A549 (cell line): Measurements from ENCODE around the gene NRDE2. TPM values are rescaled to one million over a fixed set of nuclear protein-coding genes. Genes with fewer than 3 reads are reported as not detected.

ENCODE experiments used
- ATAC-seq, 2 experiments: fragments of 200-7000 bp in 1 of 2; fragments of >200 bp in 1 of 2; cut with Nextera tagmentation in 1 of 2; cut with Tn5 transposase in 1 of 2; 3 replicates each; pipeline versions ENCODE4 v1.8.0 to v1.9.1; 2018 to 2020; ENCODE audit warnings: mild to moderate bottlenecking in 1 of 2, moderate library complexity in 1 of 2
- CTCF ChIA-PET: fragments of 300-600 bp; sonication (Branson Sonifier 250); formaldehyde crosslinking; extraction: SDS; loops from one replicate; lab custom pipeline; 2021; ENCODE audit warnings: antibody characterized with exemption, inconsistent platforms; lab: Yijun Ruan, JAX
- POLR2A ChIA-PET: fragments of 350-600 bp; formaldehyde crosslinking; extraction: SDS; loops from one replicate; lab custom pipeline; 2021; ENCODE audit warnings: antibody characterized with exemption, inconsistent platforms; lab: Yijun Ruan, JAX
- DNase-seq, 2 experiments: peaks; one replicate each; pipeline versions ENCODE4 v3.0.0 to v3.0.0-alpha.2; 2011 to 2016; ENCODE audit warnings: low read depth in 1 of 2, low spot score in 1 of 2
- FAIRE-seq: peaks from 2 replicates; lab custom pipeline; 2011; peaks lifted over from hg19 to GRCh38; lab: Jason Lieb, UNC
- H3K27ac ChIP-seq, 2 experiments: fragments of >200 bp; sonication (Bioruptor Twin); formaldehyde crosslinking; 3 replicates each; pipeline ENCODE4 v1.5.1; 2016 to 2017
- H3K4me1 ChIP-seq: fragments of >200 bp; sonication (Bioruptor Twin); formaldehyde crosslinking; 3 replicates; pipeline ENCODE4 v1.6.1; 2016
- H3K4me2 ChIP-seq: fragments of >200 bp; sonication (Bioruptor Twin); formaldehyde crosslinking; 3 replicates; pipeline ENCODE4 v1.6.1; 2016
- H3K4me3 ChIP-seq: fragments of >200 bp; sonication (Bioruptor Twin); formaldehyde crosslinking; 3 replicates; pipeline ENCODE4 v1.5.1; 2016
- H3K9me3 ChIP-seq: fragments of >200 bp; sonication (Bioruptor Twin); formaldehyde crosslinking; 3 replicates; pipeline ENCODE4 v1.6.1; 2016
- CEBPB ChIP-seq, 2 experiments: fragments of >200 bp in 1 of 2; sonication (Bioruptor Twin) in 1 of 2; formaldehyde crosslinking in 1 of 2; IDR thresholded peaks; 2 replicates each; pipeline ENCODE4 v1.6.1; 2012 to 2016
- CHD2 ChIP-seq: fragments of 150-350 bp; IDR thresholded peaks from 2 replicates; pipeline ENCODE4 v1.6.1; 2014; ENCODE audit warnings: low read length; ENCODE audit not compliant: partially characterized antibody
- CTCF ChIP-seq: fragments of >200 bp; sonication (Bioruptor Twin); formaldehyde crosslinking; IDR thresholded peaks from 3 replicates; pipeline ENCODE4 v1.5.1; 2016
- ELK1 ChIP-seq: fragments of 150-350 bp; IDR thresholded peaks from 2 replicates; pipeline ENCODE4 v1.6.1; 2014; ENCODE audit warnings: low read depth, mild to moderate bottlenecking, low read length
- FOSB ChIP-seq: fragments of 250-450 bp; sonication (Bioruptor Pico); IDR thresholded peaks from 2 replicates; pipeline ENCODE4 v1.5.0; 2020; ENCODE audit warnings: mild to moderate bottlenecking, moderate library complexity
- FOSL2 ChIP-seq, 2 experiments: fragments of 450-650 bp in 1 of 2; fragments of >200 bp in 1 of 2; sonication (Bioruptor Twin) in 1 of 2; formaldehyde crosslinking; IDR thresholded peaks; 2 replicates each; pipeline versions ENCODE4 v1.5.0 to v1.6.1; 2016 to 2020; ENCODE audit warnings: mild to moderate bottlenecking in 1 of 2, moderate library complexity in 1 of 2
- GATA3 ChIP-seq: IDR thresholded peaks from 2 replicates; pipeline ENCODE4 v1.6.1; 2012; ENCODE audit warnings: borderline replicate concordance
- HOXB13 ChIP-seq: fragments of 250-450 bp; sonication (Bioruptor Pico); IDR thresholded peaks from 2 replicates; pipeline ENCODE4 v1.5.0; 2020; ENCODE audit warnings: low read depth, mild to moderate bottlenecking, moderate library complexity
- KDM5A ChIP-seq: fragments of 200-600 bp; sonication (generic); IDR thresholded peaks from 2 replicates; pipeline ENCODE4 v1.6.1; 2016; ENCODE audit warnings: antibody characterized with exemption, mild to moderate bottlenecking
- MAFK ChIP-seq: fragments of 450-650 bp; IDR thresholded peaks from 2 replicates; pipeline ENCODE4 v1.6.1; 2014; ENCODE audit not compliant: partially characterized antibody
- NFE2L2 ChIP-seq: fragments of 150-350 bp; conservative IDR thresholded peaks from 2 replicates; pipeline ENCODE4 v1.6.1; 2014; ENCODE audit warnings: low read length
- NR3C1 ChIP-seq: fragments of >200 bp; sonication (Bioruptor Twin); formaldehyde crosslinking; IDR thresholded peaks from 3 replicates; pipeline ENCODE4 v1.6.1; 2017
- PBX3 ChIP-seq: IDR thresholded peaks from 2 replicates; pipeline ENCODE4 v1.6.1; 2012
- POLR2A ChIP-seq: IDR thresholded peaks from 2 replicates; pipeline ENCODE4 v1.6.1; 2012; ENCODE audit warnings: mild to moderate bottlenecking, low read length
- POLR2AphosphoS2 ChIP-seq: conservative IDR thresholded peaks from 2 replicates; pipeline ENCODE4 v1.6.1; 2012; ENCODE audit warnings: low read length, improper control_type of control experiment, inconsistent platforms
- REST ChIP-seq: fragments of 200-600 bp; sonication (generic); IDR thresholded peaks from 2 replicates; pipeline ENCODE4 v1.6.1; 2016; ENCODE audit warnings: antibody characterized with exemption, mild to moderate bottlenecking, moderate library complexity
- TP53 ChIP-seq: fragments of 250-450 bp; sonication (Bioruptor Pico); IDR thresholded peaks from 2 replicates; pipeline ENCODE4 v1.5.0; 2021; ENCODE audit warnings: mild to moderate bottlenecking, moderate library complexity
- ZNF302 ChIP-seq: fragments of 250-450 bp; sonication (Bioruptor Pico); IDR thresholded peaks from 2 replicates; pipeline ENCODE4 v1.9.0; 2021; ENCODE audit warnings: inconsistent platforms, mild to moderate bottlenecking, moderate library complexity
- ZSCAN20 ChIP-seq: fragments of 250-450 bp; sonication (Bioruptor Pico); IDR thresholded peaks from 2 replicates; pipeline ENCODE4 v1.8.0; 2022; ENCODE audit warnings: mild to moderate bottlenecking, moderate library complexity
- WGBS: methylation state at CpG from one replicate; pipeline ENCODE4 v1.1.6; 2017; ENCODE audit errors: missing lambda C conversion rate; 5-methylcytosine and 5-hydroxymethylcytosine counted together
- polyA plus RNA-seq, 4 experiments: library from polyadenylated mRNA; depleted of rRNA in 3 of 4; stranded (reverse); fragments of >200 nt; fragmentation: RNase III in 1 of 4; extraction: RNeasy Plus Mini Kit Qiagen cat#74134 plus additional on column Dnase treatment in 1 of 4; gene quantifications; 2 replicates in 3 of 4; 3 replicates in 1 of 4; pipeline ENCODE4 v1.2.3, GENCODE V29; 2011 to 2017

The NRDE2 gene
- polyA plus RNA-seq, 2 of the 4 experiments (the other 2 are of a cell fraction): 11.6 to 12.7 TPM

GRCh38 chr14:90275820-90276219 lies 55.9 kb downstream of the NRDE2 start:
- POLR2A ChIA-PET: no interaction called here
- Histone ChIP-seq H3K9me3 (no peaks in the 10 kb centered on the region), H3K27ac (no peak overlapping the region), H3K4me3 (no peak overlapping the region), H3K4me2 (no peak overlapping the region), H3K4me1 (no peaks in the 10 kb centered on the region)
- ATAC-seq (peak in 1 of 2 experiments; percentile 15; a peak in 2 of 6 replicates), DNase-seq (no peak), FAIRE-seq (no peak)
- TF ChIP-seq ZNF302 (CRISPR knock-in tag): no peak
- no peak for TF ChIP-seq POLR2A
- TF ChIP-seq CEBPB (IDR thresholded peaks at IDR 0.05): no peak
- no peak for TF ChIP-seq HOXB13 (CRISPR knock-in tag)
- no peak for TF ChIP-seq MAFK
- TF ChIP-seq NFE2L2: no peak
- TF ChIP-seq TP53 (CRISPR knock-in tag): no peak
- no peak for TF ChIP-seq KDM5A
- no peak for TF ChIP-seq CTCF
- TF ChIP-seq FOSB (CRISPR knock-in tag): no peak
- no peak for TF ChIP-seq NR3C1
- WGBS: 80% methylated on average over 8 of the region's 8 CpGs
- CTCF ChIA-PET: interaction anchor here (0.8 to 2.1 kb wide), 6 partner anchors 8 to 424 kb away, joined by 3 to 8 read pairs (median 4); no protein-coding TSS in a partner anchor

- DNase-seq (no peak), ATAC-seq (no peak), FAIRE-seq (no peak)
- Histone ChIP-seq H3K4me3 (no peak overlapping the region), H3K4me2 (no peak overlapping the region), H3K27ac (no peak overlapping the region), H3K9me3 (no peaks in the 10 kb centered on the region), H3K4me1 (no peaks in the 10 kb centered on the region)
- no peak for TF ChIP-seq CTCF
- no peak for TF ChIP-seq FOSL2 (IDR thresholded peaks at IDR 0.05)
- no peak for TF ChIP-seq FOSL2 (CRISPR knock-in tag; IDR thresholded peaks at IDR 0.05)
- TF ChIP-seq POLR2AphosphoS2: 0 out of 2 replicates have a peak, but pooled peaks have one; percentile 29
- TF ChIP-seq ZSCAN20: no peak
- ChIA-PET POLR2A (no interaction called here), CTCF (interaction anchor here (0.8 to 2.1 kb wide), 5 partner anchors 9 to 424 kb away, joined by 3 to 8 read pairs (median 5); no protein-coding TSS in a partner anchor)
- 92% methylated on average over 9 of the region's 9 CpGs for WGBS
These were observed 56.3 kb downstream of the NRDE2 start for GRCh38 chr14:90275458-90275814.

GRCh38 chr14:90274808-90275457 lies 56.8 kb downstream of the NRDE2 start:
- FAIRE-seq: no peak
- DNase-seq: no peak
- H3K4me1 ChIP-seq: no peaks in the 10 kb centered on the region
- 91% methylated on average over 8 of the region's 8 CpGs for WGBS
- ChIA-PET CTCF (interaction anchor here (0.8 to 2.1 kb wide), 4 partner anchors 10 to 26 kb away, joined by 3 to 8 read pairs (median 5); no protein-coding TSS in a partner anchor), POLR2A (no interaction called here)
- peak in 1 of 2 experiments; percentile 8; a peak in 2 of 6 replicates for ATAC-seq
- no peak for TF ChIP-seq NR3C1
- TF ChIP-seq POLR2AphosphoS2: 0 out of 2 replicates have a peak, but pooled peaks have one; percentile 4
- H3K4me2 ChIP-seq: no peak overlapping the region
- no peak overlapping the region for H3K27ac ChIP-seq
- H3K9me3 ChIP-seq: no peaks in the 10 kb centered on the region
- no peak overlapping the region for H3K4me3 ChIP-seq

- ATAC-seq (peak; percentile 65 to 74), DNase-seq (peak; percentile 30 to 40), FAIRE-seq (no peak)
- CTCF ChIA-PET: interaction anchor here (1.3 kb wide), 1 partner anchor 16 kb away, joined by 3 read pairs; no protein-coding TSS in a partner anchor
- WGBS: 77% methylated on average over 7 of the region's 9 CpGs
- no peak overlapping the region for H3K4me2 ChIP-seq
- no peaks in the 10 kb centered on the region for H3K4me1 ChIP-seq
- H3K4me3 ChIP-seq: no peak overlapping the region
- no peaks in the 10 kb centered on the region for H3K9me3 ChIP-seq
- POLR2A ChIA-PET: no interaction called here
- H3K27ac ChIP-seq: no peak overlapping the region
- TF ChIP-seq CHD2 (no peak), PBX3 (no peak), ELK1 (no peak), REST (no peak), GATA3 (no peak), CEBPB (IDR thresholded peaks at IDR 0.05) (no peak)
These were observed 57.7 kb downstream of the NRDE2 start for GRCh38 chr14:90274019-90274418.
